K562 (cell line): ENCODE results near the gene KLHL12. TPM values are rescaled to one million over a fixed set of nuclear protein-coding genes. Genes with fewer than 3 reads are reported as not detected.
A peak's percentile ranks its signal among the peaks of the same experiment; 100 is the strongest.

Source experiments
- ARID2 ChIP-seq: fragments of 450-650 bp; IDR thresholded peaks from 2 replicates; pipeline ENCODE4 v1.6.1; 2017; ENCODE audit warnings: antibody characterized with exemption, mild to moderate bottlenecking
- CAMTA2 ChIP-seq: fragments of 250-450 bp; sonication (Bioruptor Pico); conservative IDR thresholded peaks from 2 replicates; pipeline ENCODE4 v1.5.1; 2022
- DEAF1 ChIP-seq: fragments of 450-650 bp; formaldehyde crosslinking; IDR thresholded peaks from 2 replicates; pipeline ENCODE4 v1.4.0; 2020; ENCODE audit warnings: mild to moderate bottlenecking, moderate library complexity
- DNMT1 ChIP-seq: fragments of 450-650 bp; IDR thresholded peaks from 2 replicates; pipeline ENCODE4 v1.6.1; 2016; ENCODE audit warnings: antibody characterized with exemption, mild to moderate bottlenecking
- HMGN3 ChIP-seq: IDR thresholded peaks from 2 replicates; pipeline ENCODE4 v1.6.1; 2011; ENCODE audit warnings: borderline replicate concordance, low read depth, mild to moderate bottlenecking, mixed read lengths, low read length; ENCODE audit not compliant: insufficient read length; ENCODE audit errors: extremely low read depth
- KDM2B ChIP-seq: fragments of 250-450 bp; sonication (Bioruptor Pico); IDR thresholded peaks from 2 replicates; pipeline ENCODE4 v1.8.0; 2021; ENCODE audit warnings: mild to moderate bottlenecking, moderate library complexity
- MBD1 ChIP-seq: fragments of 250-450 bp; sonication (Bioruptor Pico); IDR thresholded peaks from 2 replicates; pipeline ENCODE4 v1.8.0; 2022; ENCODE audit warnings: inconsistent platforms
- SMAD2 ChIP-seq: fragments of 150-350 bp; IDR thresholded peaks from 2 replicates; pipeline ENCODE4 v1.6.1; 2014; ENCODE audit warnings: low read depth, mild to moderate bottlenecking, low read length
- SNRNP70 ChIP-seq: fragments of 200-400 bp; formaldehyde crosslinking; optimal IDR thresholded peaks from 2 replicates; pipeline ENCODE3; 2017; ENCODE audit warnings: low read depth, low read length
- ZBTB2 ChIP-seq: fragments of 450-650 bp; IDR thresholded peaks from 2 replicates; pipeline ENCODE4 v1.6.1; 2016; ENCODE audit warnings: antibody characterized with exemption
- ZBTB33 ChIP-seq: sonication (generic); formaldehyde crosslinking; IDR thresholded peaks from 2 replicates; pipeline ENCODE4 v1.8.1; 2023; ENCODE audit warnings: mild to moderate bottlenecking, missing genetic modification reagents
- ZMIZ1 ChIP-seq, 2 experiments: fragments of 150-350 bp in 1 of 2; IDR thresholded peaks; 2 replicates each; pipeline ENCODE4 v1.6.1; 2012 to 2016; ENCODE audit warnings: low read depth in 2 of 2, low read length in 2 of 2, mild to moderate bottlenecking in 1 of 2, moderate library complexity in 1 of 2
- ZNF518B ChIP-seq: fragments of 250-450 bp; sonication (Bioruptor Pico); IDR thresholded peaks from 2 replicates; pipeline ENCODE4 v1.5.0; 2021; ENCODE audit warnings: mild to moderate bottlenecking, moderate library complexity
- ZNF830 ChIP-seq: fragments of 250-450 bp; sonication (Bioruptor Pico); IDR thresholded peaks from 2 replicates; pipeline ENCODE4 v1.5.0; 2021; ENCODE audit warnings: mild to moderate bottlenecking
- ZSCAN29 ChIP-seq: fragments of 450-650 bp; IDR thresholded peaks from 2 replicates; pipeline ENCODE4 v1.6.1; 2017
- polyA plus RNA-seq, 8 experiments: library from polyadenylated mRNA; depleted of rRNA in 4 of 8; stranded (reverse) in 5 of 8; unstranded in 3 of 8; fragments of >200 nt; fragmentation: Nextera tagmentation in 2 of 8; fragmentation: Illumina TruSeq in 1 of 8; extraction: Ambion mirVana in 2 of 8; extraction: Trizol in 1 of 8; gene quantifications; 2 replicates each; pipeline versions ENCODE4 v1.2.1 to v1.2.3, GENCODE V29; 2011 to 2014; ENCODE audit warnings: inconsistent platforms in 1 of 8, missing spikeins in 1 of 8
- total RNA-seq, 7 experiments: library from RNA; depleted of rRNA in 6 of 7; stranded (reverse); fragments of >200 nt in 6 of 7; fragmentation: Illumina TruSeq in 2 of 7; extraction: Trizol in 2 of 7; gene quantifications; 2 replicates each; pipeline versions ENCODE4 v1.2.1 to v1.2.3, GENCODE V29; 2011 to 2021; ENCODE audit warnings: low replicate concordance in 1 of 7

KLHL12 gene
- total and polyA plus RNA-seq, 9 of the 15 experiments (the other 6 are each of a cell fraction or from before 2014, with no cell fraction given): 23.1 to 85.1 (median 35.0) TPM

- TF ChIP-seq DNMT1: no peak
- no peak for TF ChIP-seq SMAD2
- no peak for TF ChIP-seq ZBTB33 (CRISPR knock-in tag)
- no peak for TF ChIP-seq ARID2
- TF ChIP-seq SNRNP70: no peak
- peak; percentile 45 for TF ChIP-seq DEAF1
- no peak for TF ChIP-seq HMGN3
- no peak for TF ChIP-seq ZNF830 (CRISPR knock-in tag)
- TF ChIP-seq ZSCAN29: no peak
- no peak for TF ChIP-seq ZNF518B (CRISPR knock-in tag)
- TF ChIP-seq MBD1 (CRISPR knock-in tag): no peak
- TF ChIP-seq KDM2B (CRISPR knock-in tag): no peak
- no peak for TF ChIP-seq ZMIZ1 (IDR thresholded peaks at IDR 0.05; ENCODE audit: low read depth in 2 of 2, low read length in 2 of 2)
- peak; percentile 41; the same call in 1 of the 2 replicates for TF ChIP-seq ZBTB2
- no peak for TF ChIP-seq CAMTA2 (CRISPR knock-in tag)
Measured at GRCh38 chr1:202968895-202969295, 41.9 kb upstream of the KLHL12 start (continued).
